Eye (tissue), 1 donor: ENCODE measurements around the gene TEN1.
A peak's percentile ranks its signal among the peaks of the same experiment; 100 is the strongest.
"Not testable (repeated sequence)": the region's sequence is repeated elsewhere in the genome, so short reads cannot be mapped to it uniquely, and the experiment has no call there.

Source experiments
- DNase-seq: peaks from one replicate; pipeline ENCODE4 v3.0.0-alpha.2; 2015

The TEN1 gene

DNA sequence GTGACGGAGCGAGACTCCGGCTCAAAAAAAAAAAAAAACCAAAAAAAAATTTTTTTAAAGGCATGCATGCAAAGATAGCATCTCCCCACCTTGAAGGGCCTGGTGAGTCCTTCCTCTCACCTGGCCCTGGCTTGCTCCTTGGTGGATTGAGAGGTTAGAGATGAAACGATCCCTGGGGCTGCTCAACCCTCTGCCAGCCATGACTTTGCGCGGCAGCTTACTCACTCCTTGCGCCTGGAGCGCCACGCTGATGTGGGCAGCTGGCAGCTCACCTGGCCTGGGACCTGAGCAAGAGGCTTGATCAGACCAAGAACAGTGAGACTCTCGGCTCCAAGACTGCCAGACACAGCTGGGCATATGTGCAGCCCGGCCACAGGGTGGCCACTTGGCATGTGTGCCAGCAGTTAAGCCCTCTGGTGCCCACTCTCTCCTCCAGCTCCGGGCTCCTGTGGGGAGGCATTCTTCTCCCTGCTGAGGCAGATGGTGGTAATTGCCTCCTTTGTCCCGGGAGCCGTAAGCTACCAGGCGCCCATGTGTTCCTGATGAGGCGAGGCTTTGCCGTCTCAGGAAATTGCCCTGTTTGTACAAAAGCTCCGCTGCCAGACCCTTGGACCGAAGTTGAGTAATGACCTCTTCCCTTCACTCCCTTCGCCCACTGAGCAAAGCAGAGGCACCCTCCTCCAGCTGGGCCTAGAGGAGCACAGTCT is 53.2 kb downstream of the TEN1 start:
- no peak for DNase-seq

DNA sequence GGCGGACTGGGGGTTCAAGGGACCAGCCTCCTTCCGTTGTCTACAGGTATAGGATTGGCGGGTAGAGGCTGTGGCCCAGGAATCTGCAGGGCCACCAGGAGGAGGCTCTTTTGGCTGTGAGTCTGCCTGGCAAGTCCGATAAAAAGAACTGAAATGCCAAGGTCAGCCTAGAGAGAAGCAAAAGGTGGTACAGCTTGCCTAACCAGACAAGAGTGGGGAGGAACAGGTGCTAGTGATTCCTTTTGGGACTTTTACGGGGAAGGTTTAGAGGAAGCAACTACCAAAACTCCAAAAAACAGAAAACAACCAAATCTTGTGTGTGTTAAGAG is 53.7 kb downstream of the TEN1 start:
- DNase-seq = no peak

DNA sequence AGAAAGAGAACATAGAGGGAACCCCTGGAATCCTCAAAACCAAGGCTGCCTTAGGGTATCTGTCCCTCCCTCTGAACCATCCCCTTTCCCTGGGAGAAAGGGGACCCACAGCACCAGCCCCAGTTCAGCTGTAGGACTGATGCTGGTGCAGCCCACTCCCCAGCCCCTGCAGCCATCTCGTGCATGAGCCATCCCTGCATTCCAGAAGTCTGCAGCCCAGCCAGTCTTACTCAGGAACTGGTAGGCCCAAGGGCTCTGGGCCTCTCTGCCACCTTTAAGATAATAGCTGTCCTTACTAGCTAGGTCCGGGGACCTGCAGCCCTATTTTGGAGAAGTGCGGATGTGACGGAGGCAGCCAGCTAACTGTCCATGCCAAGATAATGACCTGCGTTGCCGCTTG is 54.1 kb downstream of the TEN1 start:
- no peak for DNase-seq

DNA sequence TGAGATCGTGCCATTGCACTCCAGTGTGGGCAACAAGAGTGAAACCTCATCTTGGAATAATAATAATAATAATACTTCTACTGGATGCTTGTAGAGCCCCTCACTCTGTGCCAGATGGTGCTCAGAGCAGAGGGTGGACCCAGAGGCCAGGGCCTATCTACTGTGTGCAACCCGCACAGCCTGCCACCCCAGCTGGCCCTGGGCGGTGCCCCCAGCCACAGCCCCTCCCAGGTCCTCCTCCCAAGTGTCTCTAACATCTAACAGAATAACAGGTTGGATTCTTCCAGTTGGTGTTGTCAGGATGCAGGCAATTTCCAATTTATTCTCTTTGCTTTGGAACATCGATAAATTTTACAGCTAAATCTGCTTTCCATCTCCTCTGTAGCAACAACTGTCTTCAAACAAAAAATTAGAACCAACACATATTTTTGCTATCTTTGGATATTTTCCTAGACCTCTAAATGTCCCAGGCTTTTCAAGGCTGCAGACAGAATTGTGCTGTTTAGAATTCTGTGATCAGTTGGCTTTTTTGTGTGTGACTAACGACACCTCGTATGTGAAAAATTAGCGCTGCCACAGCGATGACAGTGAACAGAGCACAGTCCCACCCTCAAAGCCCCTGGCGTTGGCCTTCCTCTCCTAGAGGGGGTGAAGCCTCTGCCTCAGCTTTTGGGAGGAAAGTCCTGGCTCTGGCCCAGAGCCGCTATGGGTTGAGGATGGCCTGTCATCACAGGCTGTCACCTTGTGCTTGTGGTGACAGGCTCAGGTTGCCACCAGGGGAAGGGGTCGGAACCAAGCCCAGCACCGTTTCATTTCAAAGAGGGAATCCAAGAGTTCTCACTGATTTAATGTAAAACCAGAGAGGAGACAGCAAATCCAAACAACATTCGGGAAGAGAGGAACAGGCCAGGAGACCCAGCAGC is 55.6 kb downstream of the TEN1 start:
- DNase-seq = no peak

DNA sequence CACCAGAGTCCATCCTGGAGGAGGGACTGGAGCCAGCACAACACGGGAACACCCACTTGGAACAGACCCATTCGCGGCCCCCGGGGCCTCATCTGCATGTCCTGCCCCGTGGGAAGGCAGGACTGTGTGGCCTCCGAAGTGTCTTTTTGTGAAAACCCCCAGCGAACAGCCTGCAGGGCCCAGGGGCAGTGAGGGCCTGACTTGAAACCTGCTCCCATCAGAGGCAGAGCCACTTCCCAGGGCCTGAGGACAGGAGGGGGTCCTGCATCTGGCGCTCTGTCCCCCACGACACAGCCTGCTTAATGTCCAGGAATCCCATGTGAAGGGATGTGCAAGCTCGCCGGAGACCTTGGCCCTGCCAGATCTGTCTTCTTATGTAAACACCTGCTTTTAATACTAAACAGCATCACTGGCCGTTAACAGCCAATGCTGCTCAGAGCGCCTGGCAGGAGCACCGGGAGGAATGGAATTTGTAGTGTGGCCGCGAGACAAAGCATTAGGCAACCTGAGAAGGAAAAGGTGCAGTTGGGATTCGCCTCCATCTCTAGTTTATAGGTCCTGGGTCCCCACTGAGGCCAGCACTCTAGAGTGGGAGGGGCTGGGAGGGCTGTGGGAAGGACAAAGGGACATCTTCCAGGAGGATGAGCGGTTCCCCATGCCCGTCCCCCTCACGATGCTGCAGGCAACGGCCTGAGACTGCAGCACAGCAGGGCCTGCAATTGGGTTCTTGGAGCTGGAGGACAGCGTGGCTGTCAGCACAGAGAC is 57.6 kb downstream of the TEN1 start:
- DNase-seq = no peak

DNA sequence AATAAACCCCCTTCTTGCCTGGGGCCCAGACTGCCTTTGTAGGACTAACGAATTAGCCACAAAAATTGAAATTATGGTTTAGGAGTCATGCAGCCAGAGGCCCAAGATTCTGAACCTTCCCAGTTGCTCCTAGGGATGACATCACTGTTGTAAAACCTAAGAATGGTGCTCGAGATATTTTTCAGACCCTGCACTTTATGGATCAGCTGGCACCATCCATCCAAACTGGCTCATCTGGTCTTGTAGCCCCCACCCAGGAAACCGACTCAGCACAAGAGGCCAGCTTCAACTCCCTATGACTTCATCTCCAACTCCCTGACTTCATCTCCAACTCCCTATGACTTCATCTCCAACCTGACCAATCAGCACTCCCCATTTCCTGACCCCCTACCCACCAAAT is 59.0 kb downstream of the TEN1 start:
- no peak for DNase-seq

DNA sequence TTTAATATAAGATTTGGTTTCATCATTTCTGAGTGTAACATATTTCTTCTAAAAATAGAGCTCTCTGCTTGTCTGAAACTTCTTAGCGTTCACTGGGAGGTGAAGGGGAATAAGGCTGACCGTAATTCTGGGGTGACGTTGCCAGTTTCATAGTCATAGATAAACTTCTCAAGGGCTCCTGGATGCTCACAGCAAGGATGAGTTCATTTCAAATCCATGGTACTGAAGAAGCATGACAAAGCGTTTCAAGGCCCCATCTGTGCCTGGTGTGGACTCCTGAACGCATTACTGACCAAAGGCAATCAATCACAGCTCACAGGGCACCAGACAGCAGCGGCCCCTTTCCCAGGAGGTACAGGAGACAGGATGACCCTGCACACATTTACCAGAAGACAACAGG is 60.1 kb downstream of the TEN1 start:
- peak; percentile 55 for DNase-seq

DNA sequence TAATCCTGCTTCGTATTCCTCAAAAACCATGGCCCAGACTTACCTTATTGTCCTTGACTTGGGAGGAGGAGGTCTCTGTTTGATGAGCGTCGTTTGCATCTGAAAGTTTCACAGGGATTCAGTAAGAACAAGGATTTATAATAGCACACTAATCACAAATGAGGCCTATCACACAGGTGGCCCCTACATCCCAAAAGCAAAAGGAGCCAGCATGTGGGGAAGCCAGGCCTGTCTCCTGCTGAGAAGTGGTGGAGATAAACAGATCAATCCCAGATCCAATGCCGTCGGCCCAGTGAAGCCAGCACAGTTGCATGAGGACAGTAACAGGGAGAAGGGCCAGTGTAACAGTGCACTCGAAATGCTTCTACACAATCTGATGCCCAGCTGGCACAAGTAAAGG is 61.3 kb downstream of the TEN1 start:
- no peak for DNase-seq

DNA sequence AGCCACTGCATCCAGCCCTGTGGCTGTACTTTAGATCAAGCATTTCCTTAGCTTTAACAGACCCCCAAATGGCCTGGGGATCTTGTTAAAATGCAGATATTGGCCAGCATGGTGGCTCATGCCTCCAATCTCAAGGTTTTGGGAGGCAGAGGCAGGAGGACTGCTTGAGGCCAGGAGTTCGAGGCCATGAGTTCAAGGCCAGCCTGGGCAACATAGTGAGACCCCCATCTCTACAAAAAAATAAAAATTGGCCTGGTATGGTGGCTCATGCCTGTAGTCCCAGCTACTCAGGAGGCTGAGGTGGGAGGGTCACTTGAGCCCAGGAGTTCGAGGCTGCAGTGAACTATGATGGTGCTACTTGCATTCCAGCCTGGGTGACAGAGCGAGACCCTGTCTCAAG is 63.8 kb downstream of the TEN1 start:
- DNase-seq = not testable (repeated sequence)

DNA sequence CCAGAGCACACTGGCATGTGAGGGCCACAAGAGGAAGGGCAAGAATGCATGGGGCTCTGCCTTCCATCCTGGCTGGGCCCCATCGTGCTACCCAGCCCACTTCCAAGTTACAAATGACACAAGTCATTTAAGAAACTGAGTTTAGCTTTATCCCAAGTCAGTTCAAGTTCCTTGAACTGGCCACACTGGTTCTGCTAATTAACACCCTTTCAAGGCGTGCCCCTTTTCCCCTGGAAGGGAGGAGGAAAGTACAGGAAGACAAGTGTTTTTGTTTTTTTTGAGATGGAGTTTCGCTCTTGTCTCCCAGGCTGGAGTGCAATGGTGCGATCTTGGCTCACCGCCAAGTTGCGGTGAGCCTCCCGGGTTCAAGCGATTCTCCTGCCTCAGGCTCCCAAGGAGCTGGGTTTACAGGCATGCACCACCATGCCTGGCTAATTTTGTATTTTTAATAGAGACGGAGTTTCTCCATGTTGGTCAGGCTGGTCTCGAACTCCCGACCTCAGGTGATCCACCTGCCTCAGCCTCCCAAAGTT is 65.5 kb downstream of the TEN1 start:
- DNase-seq = not testable (repeated sequence)

DNA sequence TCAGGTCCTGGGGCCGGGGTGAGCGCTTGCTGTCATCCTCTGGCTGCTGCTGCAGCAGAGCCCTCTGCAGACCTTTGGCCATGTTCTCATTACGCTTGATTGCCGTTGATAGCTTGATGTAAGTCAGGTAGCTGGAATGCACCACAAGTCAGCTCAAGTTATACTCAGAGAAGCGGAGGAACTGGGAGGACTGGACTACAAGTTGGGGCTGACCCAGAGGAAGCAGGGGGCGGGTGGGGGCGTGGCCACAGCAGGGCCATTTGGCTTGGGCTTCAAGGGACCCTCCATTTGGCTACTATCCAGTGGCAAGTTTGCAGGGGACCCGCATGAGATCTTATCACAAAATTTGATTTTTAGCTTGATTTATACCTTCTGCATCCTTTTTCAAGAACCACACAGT is 67.0 kb downstream of the TEN1 start:
- DNase-seq = peak; percentile 69

DNA sequence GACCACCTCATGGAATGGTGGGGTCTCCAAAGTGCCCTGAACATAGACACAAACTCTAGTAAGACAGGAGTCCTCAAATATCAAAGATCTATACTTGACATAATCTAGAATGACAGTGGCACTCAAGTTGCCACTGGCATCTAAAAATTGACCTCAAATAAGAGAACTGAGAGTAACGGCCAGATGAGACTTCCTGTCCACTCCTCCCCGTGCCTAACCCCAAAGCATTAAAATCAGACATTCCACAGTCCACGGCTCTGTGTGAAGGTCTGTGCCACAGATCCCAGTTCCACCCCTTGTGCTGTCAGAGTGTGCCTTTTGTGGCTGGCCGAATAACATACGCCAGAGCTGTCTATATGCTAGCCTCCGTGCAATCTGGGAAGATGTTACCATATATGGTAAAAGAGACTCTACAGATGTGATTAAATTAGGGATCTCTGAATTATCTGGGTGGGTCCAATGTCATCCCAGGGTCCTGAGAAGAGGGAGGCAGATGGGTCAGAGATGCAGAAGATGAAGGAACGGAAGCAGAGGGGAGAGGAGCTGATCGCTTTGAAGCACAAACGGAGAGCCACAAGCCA is 69.1 kb downstream of the TEN1 start:
- no peak for DNase-seq

DNA sequence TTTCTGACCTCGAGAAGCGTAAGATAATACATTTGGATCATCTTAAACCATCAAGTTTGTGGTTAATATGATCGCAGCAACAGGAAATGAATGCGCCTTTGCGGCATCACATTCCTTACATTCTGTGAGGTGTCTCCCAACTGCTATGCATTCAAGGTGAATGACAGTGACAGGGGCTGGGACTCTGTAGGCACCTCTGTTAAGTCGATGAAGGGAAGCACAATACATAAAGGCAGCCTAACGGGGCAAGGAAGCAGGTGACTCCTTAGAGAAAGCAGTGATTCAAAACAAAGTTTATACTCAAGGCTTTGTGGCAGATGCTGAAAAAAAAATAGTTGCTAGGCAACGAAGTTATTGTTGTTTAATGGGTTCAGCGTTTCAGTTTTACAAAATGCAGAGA is 69.7 kb downstream of the TEN1 start:
- DNase-seq = no peak

DNA sequence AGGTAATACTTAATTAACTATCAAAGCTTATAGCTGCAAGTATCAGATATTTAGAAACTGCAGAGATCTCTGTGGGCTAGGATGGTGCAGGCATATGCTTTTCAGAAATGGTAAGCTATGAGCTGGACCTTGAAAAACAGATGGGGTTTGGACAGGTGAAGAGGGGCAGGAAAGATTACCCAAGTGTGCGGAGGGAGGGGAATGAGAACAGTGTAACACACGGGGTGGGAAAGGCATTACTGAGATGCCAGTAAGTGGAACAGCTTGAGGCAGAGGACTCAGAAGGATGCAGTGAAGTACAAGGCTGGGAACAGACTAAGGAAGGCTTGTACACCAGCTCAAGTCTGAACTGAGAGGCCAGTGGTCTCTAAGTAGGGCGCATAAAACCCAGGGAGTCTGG is 70.2 kb downstream of the TEN1 start:
- DNase-seq = no peak

DNA sequence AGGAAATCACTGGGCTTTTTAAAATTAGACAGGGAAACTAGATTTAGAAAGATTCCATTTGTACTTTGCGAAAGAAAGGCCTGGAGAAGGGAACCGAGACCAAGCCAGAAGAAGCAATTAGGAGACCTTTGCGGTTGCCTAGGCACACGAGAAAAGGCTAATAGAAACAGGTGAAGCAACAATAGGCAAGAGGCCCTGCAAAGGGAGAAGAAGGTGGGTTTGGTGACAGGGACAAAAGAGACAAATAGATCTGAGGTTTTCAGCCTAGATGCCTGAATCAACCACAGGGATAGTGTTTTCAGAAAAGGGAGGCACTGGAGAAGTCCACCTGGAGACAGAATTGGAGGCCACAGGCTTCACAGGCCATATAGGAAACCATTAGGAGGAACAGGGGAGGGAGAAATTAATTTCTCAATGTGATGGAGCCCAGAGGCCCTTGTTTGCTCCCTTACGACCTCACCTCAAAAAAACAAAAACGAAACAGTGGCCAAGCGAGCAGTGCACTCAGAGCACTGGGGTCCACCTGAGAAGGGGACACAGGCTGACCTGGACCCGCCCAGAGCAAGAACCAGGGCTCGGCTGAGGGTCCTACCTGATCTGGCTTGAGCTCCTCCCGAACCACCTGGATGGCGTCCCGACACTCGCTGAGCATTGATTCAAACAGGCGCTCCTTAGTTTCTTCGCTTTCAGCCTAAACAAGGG is 70.9 kb downstream of the TEN1 start:
- DNase-seq = peak; percentile 63
